Measurements from ENCODE around the gene MIB1. TPM values are rescaled to one million over a fixed set of nuclear protein-coding genes. Genes with fewer than 3 reads are reported as not detected.
A peak's percentile ranks its signal among the peaks of the same experiment; 100 is the strongest.

Gene MIB1
- total and polyA plus RNA-seq, 2 donors (not counting 1 experiment from before 2014, with no cell fraction given): 22.3 to 51.0 TPM

DNA sequence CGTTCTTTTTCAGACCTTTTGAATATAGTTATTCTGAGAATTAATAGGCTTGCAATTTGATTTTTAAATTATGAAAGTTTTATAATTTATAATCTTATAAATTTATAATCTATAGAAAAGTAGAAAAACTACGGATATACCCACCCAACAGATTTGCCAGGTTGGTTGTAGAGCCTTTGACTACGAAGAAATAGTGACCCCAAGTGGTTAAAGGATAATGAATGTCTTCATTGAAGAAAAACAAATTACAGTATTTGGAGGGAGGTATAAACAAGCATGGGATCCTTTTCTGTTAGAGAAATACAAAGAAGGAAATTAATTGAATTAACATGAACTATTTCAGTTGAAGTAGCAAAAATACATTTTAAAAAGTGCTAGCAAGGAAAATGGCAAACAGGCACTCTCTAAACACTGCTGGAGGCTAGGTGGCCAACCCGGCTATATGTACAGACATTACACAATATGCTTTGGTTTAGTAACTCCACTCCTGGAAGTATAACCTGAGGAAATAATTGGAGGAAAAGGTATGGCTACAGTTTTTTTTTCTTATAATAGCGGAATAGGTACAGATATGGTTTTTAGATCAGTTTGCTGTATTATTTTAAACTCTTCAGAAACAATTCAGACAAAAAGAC lies 110.9 kb downstream of the MIB1 start:
- Histone ChIP-seq H2AFZ (ENCODE audit: low read length) (no peak overlapping the region), H3K4me3 (replicated peaks in 1 of 4; ENCODE audit: control extremely low read depth in 1 of 4, insufficient read depth in 1 of 4, low read depth in 3 of 4, low read length in 4 of 4) (no peak overlapping the region), H3K36me3 (ENCODE audit: control insufficient read depth, insufficient read depth, low read length) (no peaks in the 10 kb centered on the region), H3K9ac (ENCODE audit: insufficient read depth, low read length) (no peak overlapping the region), H3K27ac (ENCODE audit: insufficient read depth, low read length) (no peak overlapping the region), H3K4me1 (ENCODE audit: control insufficient read depth, extremely low read depth, insufficient read depth, low read length) (no peaks in the 10 kb centered on the region), H3K4me2 (ENCODE audit: extremely low read depth, insufficient read depth, low read length) (no peak overlapping the region), H4K20me1 (ENCODE audit: control insufficient read depth, extremely low read depth, insufficient read depth, low read length) (no peaks in the 10 kb centered on the region), H3K79me2 (ENCODE audit: control insufficient read depth, insufficient read depth, low read length) (no peaks in the 10 kb centered on the region), H3K27me3 (ENCODE audit: control insufficient read depth, insufficient read depth, low read length) (no peaks in the 10 kb centered on the region), H3K9me3 (ENCODE audit: control insufficient read depth, insufficient read depth, low read depth, low read length) (no peaks in the 10 kb centered on the region)
- TF ChIP-seq, protein P1, sequence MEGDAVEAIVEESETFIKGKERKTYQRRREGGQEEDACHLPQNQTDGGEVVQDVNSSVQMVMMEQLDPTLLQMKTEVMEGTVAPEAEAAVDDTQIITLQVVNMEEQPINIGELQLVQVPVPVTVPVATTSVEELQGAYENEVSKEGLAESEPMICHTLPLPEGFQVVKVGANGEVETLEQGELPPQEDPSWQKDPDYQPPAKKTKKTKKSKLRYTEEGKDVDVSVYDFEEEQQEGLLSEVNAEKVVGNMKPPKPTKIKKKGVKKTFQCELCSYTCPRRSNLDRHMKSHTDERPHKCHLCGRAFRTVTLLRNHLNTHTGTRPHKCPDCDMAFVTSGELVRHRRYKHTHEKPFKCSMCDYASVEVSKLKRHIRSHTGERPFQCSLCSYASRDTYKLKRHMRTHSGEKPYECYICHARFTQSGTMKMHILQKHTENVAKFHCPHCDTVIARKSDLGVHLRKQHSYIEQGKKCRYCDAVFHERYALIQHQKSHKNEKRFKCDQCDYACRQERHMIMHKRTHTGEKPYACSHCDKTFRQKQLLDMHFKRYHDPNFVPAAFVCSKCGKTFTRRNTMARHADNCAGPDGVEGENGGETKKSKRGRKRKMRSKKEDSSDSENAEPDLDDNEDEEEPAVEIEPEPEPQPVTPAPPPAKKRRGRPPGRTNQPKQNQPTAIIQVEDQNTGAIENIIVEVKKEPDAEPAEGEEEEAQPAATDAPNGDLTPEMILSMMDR (conservative IDR thresholded peaks at IDR 0.05 in 1 of 2, IDR thresholded peaks at IDR 0.05 in 1 of 2; ENCODE audit: low read depth in 1 of 2, low read length in 2 of 2): peak; percentile 26 to 31
- no peak for TF ChIP-seq EZH2 (IDR thresholded peaks at IDR 0.05; ENCODE audit: low read length, missing control alignments)
- peak in 1 of 2 donors; percentile 50 for DNase-seq (ENCODE audit: low read depth in 2 of 2)

DNA sequence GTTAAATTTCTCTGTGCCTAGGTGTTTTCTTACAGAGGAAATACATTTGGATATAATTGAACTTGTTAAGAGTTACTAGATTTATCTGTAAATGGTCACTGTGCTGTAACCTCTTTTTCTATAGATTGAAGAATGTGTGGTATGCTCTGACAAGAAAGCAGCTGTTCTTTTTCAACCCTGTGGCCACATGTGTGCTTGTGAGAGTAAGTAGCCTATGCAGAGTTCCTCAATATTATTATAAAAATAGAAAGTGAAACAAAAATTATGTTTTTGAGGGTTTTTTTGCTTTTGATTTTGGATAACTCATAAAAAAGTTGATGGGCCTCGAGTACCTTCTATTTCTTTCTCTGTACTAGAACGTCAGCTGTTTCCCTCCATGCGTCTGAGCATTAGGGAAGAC lies 112.4 kb downstream of the MIB1 start:
- DNase-seq (ENCODE audit: low read depth in 2 of 2): peak; percentile 16 to 62
- no peaks in the 10 kb centered on the region for H3K27me3 ChIP-seq (ENCODE audit: control insufficient read depth, insufficient read depth, low read length)
- no peak overlapping the region for H2AFZ ChIP-seq (ENCODE audit: low read length)
- no peak overlapping the region for H3K27ac ChIP-seq (ENCODE audit: insufficient read depth, low read length)
- no peaks in the 10 kb centered on the region for H3K36me3 ChIP-seq (ENCODE audit: control insufficient read depth, insufficient read depth, low read length)
- H3K4me1 ChIP-seq (ENCODE audit: control insufficient read depth, extremely low read depth, insufficient read depth, low read length): no peaks in the 10 kb centered on the region
- no peak for TF ChIP-seq EZH2 (IDR thresholded peaks at IDR 0.05; ENCODE audit: low read length, missing control alignments)
- TF ChIP-seq, protein P1 (conservative IDR thresholded peaks at IDR 0.05 in 1 of 2, IDR thresholded peaks at IDR 0.05 in 1 of 2; ENCODE audit: low read depth in 1 of 2, low read length in 2 of 2): no peak
- H3K4me2 ChIP-seq (ENCODE audit: extremely low read depth, insufficient read depth, low read length): no peak overlapping the region
- no peak overlapping the region for H3K9ac ChIP-seq (ENCODE audit: insufficient read depth, low read length)
- H3K79me2 ChIP-seq (ENCODE audit: control insufficient read depth, insufficient read depth, low read length): no peaks in the 10 kb centered on the region
- H4K20me1 ChIP-seq (ENCODE audit: control insufficient read depth, extremely low read depth, insufficient read depth, low read length): no peaks in the 10 kb centered on the region
- no peaks in the 10 kb centered on the region for H3K9me3 ChIP-seq (ENCODE audit: control insufficient read depth, insufficient read depth, low read depth, low read length)
- no peak overlapping the region for H3K4me3 ChIP-seq (replicated peaks in 1 of 4; ENCODE audit: control extremely low read depth in 1 of 4, insufficient read depth in 1 of 4, low read depth in 3 of 4, low read length in 4 of 4)

- no peaks in the 10 kb centered on the region for H3K4me1 ChIP-seq (ENCODE audit: control insufficient read depth, extremely low read depth, insufficient read depth, low read length)
- no peak overlapping the region for H3K27ac ChIP-seq (ENCODE audit: insufficient read depth, low read length)
- H3K9me3 ChIP-seq (ENCODE audit: control insufficient read depth, insufficient read depth, low read depth, low read length): no peaks in the 10 kb centered on the region
- no peak overlapping the region for H3K9ac ChIP-seq (ENCODE audit: insufficient read depth, low read length)
- H4K20me1 ChIP-seq (ENCODE audit: control insufficient read depth, extremely low read depth, insufficient read depth, low read length): no peaks in the 10 kb centered on the region
- no peak overlapping the region for H2AFZ ChIP-seq (ENCODE audit: low read length)
- no peak overlapping the region for H3K4me3 ChIP-seq (replicated peaks in 1 of 4; ENCODE audit: control extremely low read depth in 1 of 4, insufficient read depth in 1 of 4, low read depth in 3 of 4, low read length in 4 of 4)
- no peaks in the 10 kb centered on the region for H3K36me3 ChIP-seq (ENCODE audit: control insufficient read depth, insufficient read depth, low read length)
- H3K27me3 ChIP-seq (ENCODE audit: control insufficient read depth, insufficient read depth, low read length): no peaks in the 10 kb centered on the region
- H3K4me2 ChIP-seq (ENCODE audit: extremely low read depth, insufficient read depth, low read length): no peak overlapping the region
- TF ChIP-seq EZH2 (IDR thresholded peaks at IDR 0.05; ENCODE audit: low read length, missing control alignments): no peak
- TF ChIP-seq, protein P1 (conservative IDR thresholded peaks at IDR 0.05 in 1 of 2, IDR thresholded peaks at IDR 0.05 in 1 of 2; ENCODE audit: low read depth in 1 of 2, low read length in 2 of 2): no peak
- no peaks in the 10 kb centered on the region for H3K79me2 ChIP-seq (ENCODE audit: control insufficient read depth, insufficient read depth, low read length)
- DNase-seq (ENCODE audit: low read depth in 2 of 2): peak in 1 of 2 donors; percentile 54
These were observed 113.4 kb downstream of the MIB1 start for GRCh38 chr18:21853775-21854552.

All from fibroblast of lung (primary cell).